Right kidney (tissue), 1 donor: ENCODE results near the gene ZDHHC8.

Experiments used
- DNase-seq: peaks from one replicate; pipeline ENCODE4 v3.0.0-alpha.2; 2016

Gene ZDHHC8

DNA sequence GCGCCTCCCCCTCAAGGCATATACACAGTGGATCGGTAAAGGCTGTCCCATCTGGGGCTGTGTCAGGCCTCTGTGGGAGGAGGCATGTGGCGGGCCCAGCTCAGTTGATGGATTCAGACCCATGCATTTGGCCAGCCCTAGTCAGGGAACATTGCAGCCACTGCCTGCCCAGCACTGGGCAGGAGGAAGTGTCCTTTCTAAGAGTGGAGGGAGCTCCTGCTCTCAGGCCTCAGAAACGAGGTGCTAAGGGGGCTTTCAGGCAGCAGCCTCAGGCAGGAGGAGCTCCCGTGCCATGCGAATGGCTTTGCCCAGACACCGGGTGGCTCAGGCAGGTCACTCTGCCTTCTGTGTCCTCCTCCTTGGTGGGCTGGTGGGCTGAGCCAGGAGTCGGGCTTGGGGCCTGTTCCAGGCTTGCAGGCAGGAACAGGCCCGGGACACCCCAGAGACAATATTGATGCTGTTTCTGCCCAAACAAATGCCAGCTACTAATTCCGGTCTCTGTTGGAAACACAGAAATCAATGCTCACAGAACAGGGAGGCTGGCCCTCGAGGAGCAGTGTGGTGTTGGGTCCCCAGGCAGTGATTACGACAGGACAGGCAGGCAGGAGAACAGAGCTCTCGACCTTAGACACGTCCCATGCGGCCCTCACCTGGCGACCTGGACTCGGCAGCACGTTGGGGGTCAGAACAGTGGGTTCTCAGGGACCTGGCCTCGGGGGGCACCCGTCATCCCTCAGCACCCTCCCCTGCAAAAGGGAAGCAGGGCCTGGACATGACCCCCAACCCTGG is 61.6 kb downstream of the ZDHHC8 start:
- DNase-seq, result no peak

GRCh38 chr22:20193761-20194494 is 62.3 kb downstream of the ZDHHC8 start:
- DNase-seq, result no peak

- no peak for DNase-seq
These were observed 63.3 kb downstream of the ZDHHC8 start for GRCh38 chr22:20194681-20195593.

- DNase-seq, result no peak
These were observed 64.7 kb downstream of the ZDHHC8 start for GRCh38 chr22:20196094-20196842.
